Activated naive CD4-positive, alpha-beta T cell treated with anti-CD3 and anti-CD28 coated beads, Interleukin-2, amount 50 U/mL, for 24 hours (primary cell): Measurements from ENCODE around the gene NAALADL2.
"Not testable (repeated sequence)": the region's sequence is repeated elsewhere in the genome, so short reads cannot be mapped to it uniquely, and the experiment has no call there.

Source experiments
- H3K27ac Mint-ChIP-seq: one replicate; pipeline ENCODE4 v1.8.0; 2021; ENCODE audit warnings: mild to moderate bottlenecking, mixed read lengths
- H3K27me3 Mint-ChIP-seq: one replicate; pipeline ENCODE4 v1.8.0; 2021; ENCODE audit warnings: mixed read lengths
- H3K36me3 Mint-ChIP-seq: one replicate; pipeline ENCODE4 v1.8.0; 2021; ENCODE audit warnings: mixed read lengths
- H3K4me1 Mint-ChIP-seq: one replicate; pipeline ENCODE4 v1.8.0; 2021; ENCODE audit warnings: mixed read lengths
- H3K4me3 Mint-ChIP-seq: one replicate; pipeline ENCODE4 v1.8.0; 2021; ENCODE audit warnings: mild to moderate bottlenecking, mixed read lengths
- H3K9me3 Mint-ChIP-seq: one replicate; pipeline ENCODE4 v1.8.0; 2021; ENCODE audit warnings: mixed read lengths

NAALADL2 gene

GRCh38 chr3:175486255-175486654, 627.1 kb downstream of the NAALADL2 start:
- no peaks in the 10 kb centered on the region for H3K4me1 Mint-ChIP-seq
- H3K36me3 Mint-ChIP-seq = no peaks in the 10 kb centered on the region
- H3K27ac Mint-ChIP-seq = no peak overlapping the region
- H3K9me3 Mint-ChIP-seq = no peaks in the 10 kb centered on the region
- H3K4me3 Mint-ChIP-seq = no peak overlapping the region
- no peaks in the 10 kb centered on the region for H3K27me3 Mint-ChIP-seq

- Mint-ChIP-seq H3K4me3 (no peak overlapping the region), H3K9me3 (no peaks in the 10 kb centered on the region), H3K27ac (no peak overlapping the region), H3K27me3 (no peaks in the 10 kb centered on the region), H3K36me3 (no peaks in the 10 kb centered on the region), H3K4me1 (no peaks in the 10 kb centered on the region)
These were observed 630.3 kb downstream of the NAALADL2 start for GRCh38 chr3:175489406-175489805.

- no peaks in the 10 kb centered on the region for H3K27me3 Mint-ChIP-seq
- peaks cover 6% of the 10 kb centered on the region for H3K9me3 Mint-ChIP-seq
- H3K4me1 Mint-ChIP-seq = no peaks in the 10 kb centered on the region
- no peaks in the 10 kb centered on the region for H3K36me3 Mint-ChIP-seq
- no peak overlapping the region for H3K4me3 Mint-ChIP-seq
- no peak overlapping the region for H3K27ac Mint-ChIP-seq
These were observed 634.2 kb downstream of the NAALADL2 start for GRCh38 chr3:175493301-175493700.

- Mint-ChIP-seq H3K9me3 (peaks cover 6% of the 10 kb centered on the region), H3K4me3 (no peak overlapping the region), H3K27me3 (no peaks in the 10 kb centered on the region), H3K27ac (no peak overlapping the region), H3K4me1 (no peaks in the 10 kb centered on the region), H3K36me3 (no peaks in the 10 kb centered on the region)
These were observed 636.2 kb downstream of the NAALADL2 start for GRCh38 chr3:175495331-175495730.

GRCh38 chr3:175502155-175502554, 643.0 kb downstream of the NAALADL2 start:
- H3K27me3 Mint-ChIP-seq = no peaks in the 10 kb centered on the region
- no peaks in the 10 kb centered on the region for H3K36me3 Mint-ChIP-seq
- H3K27ac Mint-ChIP-seq = no peak overlapping the region
- no peak overlapping the region for H3K4me3 Mint-ChIP-seq
- no peaks in the 10 kb centered on the region for H3K4me1 Mint-ChIP-seq
- peaks cover 8% of the 10 kb centered on the region for H3K9me3 Mint-ChIP-seq

- no peaks in the 10 kb centered on the region for H3K36me3 Mint-ChIP-seq
These were observed 652.2 kb downstream of the NAALADL2 start for GRCh38 chr3:175511219-175511785.

GRCh38 chr3:175512700-175513099, 653.6 kb downstream of the NAALADL2 start:
- H3K27ac Mint-ChIP-seq = no peak overlapping the region
- no peak overlapping the region for H3K4me3 Mint-ChIP-seq
- no peaks in the 10 kb centered on the region for H3K4me1 Mint-ChIP-seq
- H3K27me3 Mint-ChIP-seq = no peaks in the 10 kb centered on the region
- H3K36me3 Mint-ChIP-seq = no peaks in the 10 kb centered on the region
- no peaks in the 10 kb centered on the region for H3K9me3 Mint-ChIP-seq

More at GRCh38 chr3:175511219-175511785, 652.2 kb downstream of the NAALADL2 start:
- no peaks in the 10 kb centered on the region for H3K4me1 Mint-ChIP-seq
- no peak overlapping the region for H3K4me3 Mint-ChIP-seq
- H3K9me3 Mint-ChIP-seq = no peaks in the 10 kb centered on the region
- no peak overlapping the region for H3K27ac Mint-ChIP-seq
- no peaks in the 10 kb centered on the region for H3K27me3 Mint-ChIP-seq

GRCh38 chr3:175518459-175518858, 659.3 kb downstream of the NAALADL2 start:
- Mint-ChIP-seq H3K36me3 (no peaks in the 10 kb centered on the region), H3K27me3 (no peaks in the 10 kb centered on the region), H3K4me3 (no peak overlapping the region), H3K27ac (no peak overlapping the region), H3K9me3 (peaks cover 10% of the 10 kb centered on the region), H3K4me1 (no peaks in the 10 kb centered on the region)

- H3K27ac Mint-ChIP-seq = no peak overlapping the region
- H3K4me1 Mint-ChIP-seq = peaks cover 2% of the 10 kb centered on the region
- no peak overlapping the region for H3K4me3 Mint-ChIP-seq
- H3K36me3 Mint-ChIP-seq = no peaks in the 10 kb centered on the region
- H3K27me3 Mint-ChIP-seq = no peaks in the 10 kb centered on the region
- H3K9me3 Mint-ChIP-seq = peaks cover 10% of the 10 kb centered on the region
These were observed 662.3 kb downstream of the NAALADL2 start for GRCh38 chr3:175521406-175521805.

- peaks cover 5% of the 10 kb centered on the region for H3K4me1 Mint-ChIP-seq
- H3K4me3 Mint-ChIP-seq = no peak overlapping the region
- H3K36me3 Mint-ChIP-seq = no peaks in the 10 kb centered on the region
- peaks cover 5% of the 10 kb centered on the region for H3K9me3 Mint-ChIP-seq
- no peaks in the 10 kb centered on the region for H3K27me3 Mint-ChIP-seq
- no peak overlapping the region for H3K27ac Mint-ChIP-seq
These were observed 667.1 kb downstream of the NAALADL2 start for GRCh38 chr3:175526191-175526590.

GRCh38 chr3:175526609-175527280, 667.6 kb downstream of the NAALADL2 start:
- Mint-ChIP-seq H3K4me1 (peaks cover 5% of the 10 kb centered on the region), H3K27ac (no peak overlapping the region), H3K27me3 (no peaks in the 10 kb centered on the region), H3K9me3 (peaks cover 5% of the 10 kb centered on the region), H3K36me3 (no peaks in the 10 kb centered on the region), H3K4me3 (no peak overlapping the region)

- H3K27me3 Mint-ChIP-seq, H3K9me3 Mint-ChIP-seq, H3K36me3 Mint-ChIP-seq, H3K4me3 Mint-ChIP-seq, H3K27ac Mint-ChIP-seq, H3K4me1 Mint-ChIP-seq: not testable (repeated sequence)
These were observed 669.6 kb downstream of the NAALADL2 start for GRCh38 chr3:175528693-175529092.

GRCh38 chr3:175535351-175535750, 676.2 kb downstream of the NAALADL2 start:
- Mint-ChIP-seq H3K4me1 (no peaks in the 10 kb centered on the region), H3K4me3 (no peak overlapping the region), H3K36me3 (no peaks in the 10 kb centered on the region)

GRCh38 chr3:175546115-175546514, 687.0 kb downstream of the NAALADL2 start:
- Mint-ChIP-seq H3K9me3 (peaks cover 3% of the 10 kb centered on the region), H3K27ac (no peak overlapping the region), H3K4me1 (no peaks in the 10 kb centered on the region), H3K4me3 (no peak overlapping the region), H3K27me3 (no peaks in the 10 kb centered on the region), H3K36me3 (no peaks in the 10 kb centered on the region)

More at GRCh38 chr3:175535351-175535750, 676.2 kb downstream of the NAALADL2 start:
- H3K27ac Mint-ChIP-seq = no peak overlapping the region
- no peaks in the 10 kb centered on the region for H3K27me3 Mint-ChIP-seq
- peaks cover 7% of the 10 kb centered on the region for H3K9me3 Mint-ChIP-seq

GRCh38 chr3:175552929-175553328, 693.8 kb downstream of the NAALADL2 start:
- H3K27me3 Mint-ChIP-seq = no peaks in the 10 kb centered on the region
- no peaks in the 10 kb centered on the region for H3K36me3 Mint-ChIP-seq
- H3K9me3 Mint-ChIP-seq = peaks cover 4% of the 10 kb centered on the region
- H3K4me1 Mint-ChIP-seq = no peaks in the 10 kb centered on the region
- no peak overlapping the region for H3K4me3 Mint-ChIP-seq
- no peak overlapping the region for H3K27ac Mint-ChIP-seq

- Mint-ChIP-seq H3K27me3 (no peaks in the 10 kb centered on the region), H3K27ac (no peak overlapping the region), H3K9me3 (peaks cover 12% of the 10 kb centered on the region), H3K4me1 (no peaks in the 10 kb centered on the region), H3K36me3 (no peaks in the 10 kb centered on the region), H3K4me3 (no peak overlapping the region)
These were observed 695.7 kb downstream of the NAALADL2 start for GRCh38 chr3:175554801-175555200.

GRCh38 chr3:175558261-175558660, 699.1 kb downstream of the NAALADL2 start:
- no peak overlapping the region for H3K27ac Mint-ChIP-seq
- H3K4me1 Mint-ChIP-seq = no peaks in the 10 kb centered on the region

More at GRCh38 chr3:175558261-175558660, 699.1 kb downstream of the NAALADL2 start:
- Mint-ChIP-seq H3K27me3 (no peaks in the 10 kb centered on the region), H3K4me3 (no peak overlapping the region), H3K36me3 (no peaks in the 10 kb centered on the region), H3K9me3 (peaks cover 17% of the 10 kb centered on the region)
